ENCODE data around the gene IFT27. TPM values are rescaled to one million over a fixed set of nuclear protein-coding genes. Genes with fewer than 3 reads are reported as not detected.
"Not testable (repeated sequence)": the region's sequence is repeated elsewhere in the genome, so short reads cannot be mapped to it uniquely, and the experiment has no call there.

Gene IFT27
- total RNA-seq, 3 donors from 2014 or later = 19.5 to 25.5 (median 25.2) TPM

DNA sequence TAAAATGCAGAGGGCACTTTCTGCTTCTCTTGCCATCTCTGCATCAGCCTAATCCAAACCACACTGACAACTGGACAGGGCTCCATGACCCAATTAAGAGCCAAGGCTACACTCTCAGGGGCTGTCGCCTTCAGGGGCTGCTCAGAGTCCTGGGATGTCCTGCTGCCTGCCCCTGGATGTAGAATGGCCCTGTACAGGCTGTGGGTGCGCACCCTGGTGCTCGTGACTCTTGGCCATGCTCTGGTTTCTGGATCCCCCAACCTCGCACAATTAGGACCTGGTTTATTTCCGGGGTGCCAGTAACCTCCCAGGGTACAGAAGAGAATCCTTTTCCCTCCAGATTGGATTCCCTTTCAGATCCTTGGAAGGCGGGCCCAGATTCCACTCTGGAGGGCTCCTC, 11.3 kb downstream of the IFT27 start:
- H3K36me3 Mint-ChIP-seq (ENCODE audit: insufficient read depth) = peaks cover 10% of the 10 kb centered on the region
- no peak for ATAC-seq
- H3K4me3 Mint-ChIP-seq = no peak overlapping the region
- H3K27me3 Mint-ChIP-seq (ENCODE audit: low read depth) = no peaks in the 10 kb centered on the region
- H3K4me1 Mint-ChIP-seq (ENCODE audit: low read depth) = no peaks in the 10 kb centered on the region
- H3K9me3 Mint-ChIP-seq = no peaks in the 10 kb centered on the region
- DNase-seq = no peak

GRCh38 chr22:36764060-36764459, 11.9 kb downstream of the IFT27 start:
- DNase-seq (no peak), ATAC-seq (no peak)
- Mint-ChIP-seq H3K4me3 (no peak overlapping the region), H3K27me3 (ENCODE audit: low read depth) (no peaks in the 10 kb centered on the region), H3K4me1 (ENCODE audit: low read depth) (no peaks in the 10 kb centered on the region), H3K36me3 (ENCODE audit: insufficient read depth) (peaks cover 10% of the 10 kb centered on the region), H3K9me3 (no peaks in the 10 kb centered on the region)

GRCh38 chr22:36763576-36763975, 12.3 kb downstream of the IFT27 start:
- ATAC-seq (no peak), DNase-seq (no peak)
- peaks cover 10% of the 10 kb centered on the region for H3K36me3 Mint-ChIP-seq (ENCODE audit: insufficient read depth)
- H3K4me1 Mint-ChIP-seq (ENCODE audit: low read depth) = no peaks in the 10 kb centered on the region
- H3K27me3 Mint-ChIP-seq (ENCODE audit: low read depth) = no peaks in the 10 kb centered on the region
- H3K4me3 Mint-ChIP-seq = no peak overlapping the region
- H3K9me3 Mint-ChIP-seq = no peaks in the 10 kb centered on the region

- no peaks in the 10 kb centered on the region for H3K27me3 Mint-ChIP-seq (ENCODE audit: low read depth)
- no peak for ATAC-seq
- peaks cover 10% of the 10 kb centered on the region for H3K36me3 Mint-ChIP-seq (ENCODE audit: insufficient read depth)
- H3K4me1 Mint-ChIP-seq (ENCODE audit: low read depth) = no peaks in the 10 kb centered on the region
- H3K9me3 Mint-ChIP-seq = no peaks in the 10 kb centered on the region
- DNase-seq = no peak
- H3K4me3 Mint-ChIP-seq = no peak overlapping the region
Observed at GRCh38 chr22:36762687-36763260, 13.1 kb downstream of the IFT27 start.

DNA sequence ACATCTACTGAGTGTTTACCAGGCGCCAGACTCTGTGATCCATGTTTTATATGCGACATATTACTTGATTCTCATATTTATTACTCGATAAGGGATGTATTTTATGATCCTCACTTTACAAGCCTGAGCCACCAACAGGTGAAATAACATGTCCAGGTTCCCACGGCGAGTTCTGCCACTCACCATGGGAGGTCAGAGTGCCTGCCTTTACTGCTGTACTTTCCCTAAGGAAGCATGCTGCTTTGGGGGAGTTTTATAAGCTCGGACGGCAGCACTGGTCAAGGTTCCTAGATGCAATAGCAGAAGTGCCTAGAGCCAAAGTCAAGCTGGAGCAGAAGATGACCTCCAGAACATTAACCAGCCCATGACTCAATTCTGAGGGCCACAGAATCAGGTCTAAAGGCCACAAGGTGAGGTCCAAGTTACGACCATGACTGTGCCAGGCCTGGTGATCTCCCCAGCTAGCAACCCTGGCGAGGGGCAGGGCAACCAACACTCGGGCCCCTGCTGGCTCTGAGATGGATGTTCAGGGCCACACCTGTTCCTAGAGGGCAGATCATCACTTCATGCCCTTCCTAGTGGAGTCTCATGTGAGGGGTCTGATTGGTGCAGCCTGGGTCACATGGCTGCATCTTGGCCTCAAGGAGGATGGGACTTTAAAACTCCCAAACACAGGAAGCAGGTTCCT, 14.2 kb downstream of the IFT27 start:
- no peaks in the 10 kb centered on the region for H3K27me3 Mint-ChIP-seq (ENCODE audit: low read depth)
- peak; percentile 2 for DNase-seq
- H3K9me3 Mint-ChIP-seq = no peaks in the 10 kb centered on the region
- H3K36me3 Mint-ChIP-seq (ENCODE audit: insufficient read depth) = peaks cover 9% of the 10 kb centered on the region
- H3K4me3 Mint-ChIP-seq = no peak overlapping the region
- H3K4me1 Mint-ChIP-seq (ENCODE audit: low read depth) = no peaks in the 10 kb centered on the region
- no peak for ATAC-seq

DNA sequence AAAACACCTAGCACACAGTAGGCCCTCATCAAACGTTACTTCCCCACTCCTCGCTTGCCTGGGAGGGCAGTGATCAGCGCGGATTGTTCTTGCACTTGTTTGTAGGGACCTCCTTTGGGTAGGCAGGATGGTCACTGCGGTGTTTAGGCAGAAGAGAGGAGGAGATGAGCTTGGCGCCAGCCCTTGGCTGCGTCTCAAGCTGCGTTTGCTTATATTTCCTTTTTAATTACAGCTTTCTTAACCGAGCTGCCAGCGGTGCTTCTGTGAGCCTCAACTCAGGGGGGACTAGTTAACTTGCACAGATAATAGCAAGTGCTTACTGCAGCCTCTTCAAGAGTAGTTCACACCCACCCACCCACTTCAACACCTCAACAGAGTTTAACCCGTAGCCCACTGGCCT, 15.1 kb downstream of the IFT27 start:
- no peak for ATAC-seq
- Mint-ChIP-seq H3K4me1 (ENCODE audit: low read depth) (no peaks in the 10 kb centered on the region), H3K9me3 (no peaks in the 10 kb centered on the region), H3K4me3 (no peak overlapping the region), H3K27me3 (ENCODE audit: low read depth) (no peaks in the 10 kb centered on the region), H3K36me3 (ENCODE audit: insufficient read depth) (peaks cover 8% of the 10 kb centered on the region)
- DNase-seq = no peak

- peaks cover 8% of the 10 kb centered on the region for H3K36me3 Mint-ChIP-seq (ENCODE audit: insufficient read depth)
- no peak overlapping the region for H3K4me3 Mint-ChIP-seq
- ATAC-seq (no peak), DNase-seq (no peak)
- H3K4me1 Mint-ChIP-seq (ENCODE audit: low read depth) = no peaks in the 10 kb centered on the region
- no peaks in the 10 kb centered on the region for H3K9me3 Mint-ChIP-seq
- peaks cover 4% of the 10 kb centered on the region for H3K27me3 Mint-ChIP-seq (ENCODE audit: low read depth)
Observed at GRCh38 chr22:36759481-36760159, 16.3 kb downstream of the IFT27 start.

DNA sequence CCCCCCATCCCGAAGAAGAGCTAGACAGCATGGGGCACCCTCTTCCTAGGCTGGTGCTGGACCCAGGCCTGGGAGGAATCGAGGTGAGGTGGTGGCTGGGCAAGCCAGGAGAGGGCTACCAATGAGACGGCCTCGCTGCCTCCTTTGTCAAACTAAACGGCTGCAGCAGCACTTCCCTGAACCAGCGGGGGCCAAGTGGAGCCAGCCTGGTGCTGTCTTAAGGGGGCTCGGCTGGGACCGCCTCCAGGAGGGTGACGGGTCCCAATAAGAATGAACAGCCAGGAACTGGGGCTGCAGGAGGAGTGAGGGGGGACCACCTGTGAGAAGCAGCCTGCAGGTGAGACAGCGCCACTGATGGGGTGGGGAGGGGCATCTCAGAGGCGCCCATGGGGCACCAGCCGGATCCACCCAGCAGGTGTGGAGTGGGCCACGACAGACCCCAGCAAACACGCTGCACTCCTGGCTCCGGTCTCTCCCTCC, 17.1 kb downstream of the IFT27 start:
- ATAC-seq = no peak
- no peaks in the 10 kb centered on the region for H3K9me3 Mint-ChIP-seq
- H3K36me3 Mint-ChIP-seq (ENCODE audit: insufficient read depth) = peaks cover 8% of the 10 kb centered on the region
- H3K4me1 Mint-ChIP-seq (ENCODE audit: low read depth) = no peaks in the 10 kb centered on the region
- no peak overlapping the region for H3K4me3 Mint-ChIP-seq
- peak; percentile 3 for DNase-seq
- H3K27me3 Mint-ChIP-seq (ENCODE audit: low read depth) = peaks cover 4% of the 10 kb centered on the region

DNA sequence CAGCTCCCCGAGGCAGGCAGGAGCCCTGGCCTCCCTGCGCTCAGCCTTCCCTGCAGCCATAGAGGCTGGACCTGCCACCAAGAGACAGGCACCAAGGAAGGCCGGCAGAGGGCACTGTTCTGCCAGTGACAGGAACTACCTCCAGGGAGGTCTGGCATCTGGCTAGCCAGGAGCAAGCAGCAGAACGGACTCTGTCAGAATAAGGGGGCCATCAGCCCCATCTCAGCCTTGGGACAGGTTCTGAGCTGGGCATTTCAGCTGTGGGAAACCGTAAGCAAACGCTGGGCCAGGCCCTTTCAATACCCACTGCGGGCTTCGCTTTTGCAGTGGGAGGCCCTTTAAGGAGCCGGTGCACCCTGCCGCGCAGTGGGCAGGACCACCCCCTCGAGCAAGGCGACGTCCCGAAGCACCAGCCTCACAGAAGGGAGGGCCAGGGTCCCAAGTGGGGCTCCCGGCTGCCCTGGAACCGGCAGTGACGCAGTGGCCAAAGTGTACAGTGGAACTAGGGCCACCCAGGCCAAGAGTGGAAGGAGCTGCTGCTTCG, 18.2 kb downstream of the IFT27 start:
- H3K36me3 Mint-ChIP-seq (ENCODE audit: insufficient read depth) = peaks cover 2% of the 10 kb centered on the region
- peaks cover 11% of the 10 kb centered on the region for H3K27me3 Mint-ChIP-seq (ENCODE audit: low read depth)
- H3K4me3 Mint-ChIP-seq = no peak overlapping the region
- peak; percentile 71 for DNase-seq
- no peaks in the 10 kb centered on the region for H3K4me1 Mint-ChIP-seq (ENCODE audit: low read depth)
- H3K9me3 Mint-ChIP-seq = no peaks in the 10 kb centered on the region
- peak; percentile 86 to 91 for ATAC-seq

DNA sequence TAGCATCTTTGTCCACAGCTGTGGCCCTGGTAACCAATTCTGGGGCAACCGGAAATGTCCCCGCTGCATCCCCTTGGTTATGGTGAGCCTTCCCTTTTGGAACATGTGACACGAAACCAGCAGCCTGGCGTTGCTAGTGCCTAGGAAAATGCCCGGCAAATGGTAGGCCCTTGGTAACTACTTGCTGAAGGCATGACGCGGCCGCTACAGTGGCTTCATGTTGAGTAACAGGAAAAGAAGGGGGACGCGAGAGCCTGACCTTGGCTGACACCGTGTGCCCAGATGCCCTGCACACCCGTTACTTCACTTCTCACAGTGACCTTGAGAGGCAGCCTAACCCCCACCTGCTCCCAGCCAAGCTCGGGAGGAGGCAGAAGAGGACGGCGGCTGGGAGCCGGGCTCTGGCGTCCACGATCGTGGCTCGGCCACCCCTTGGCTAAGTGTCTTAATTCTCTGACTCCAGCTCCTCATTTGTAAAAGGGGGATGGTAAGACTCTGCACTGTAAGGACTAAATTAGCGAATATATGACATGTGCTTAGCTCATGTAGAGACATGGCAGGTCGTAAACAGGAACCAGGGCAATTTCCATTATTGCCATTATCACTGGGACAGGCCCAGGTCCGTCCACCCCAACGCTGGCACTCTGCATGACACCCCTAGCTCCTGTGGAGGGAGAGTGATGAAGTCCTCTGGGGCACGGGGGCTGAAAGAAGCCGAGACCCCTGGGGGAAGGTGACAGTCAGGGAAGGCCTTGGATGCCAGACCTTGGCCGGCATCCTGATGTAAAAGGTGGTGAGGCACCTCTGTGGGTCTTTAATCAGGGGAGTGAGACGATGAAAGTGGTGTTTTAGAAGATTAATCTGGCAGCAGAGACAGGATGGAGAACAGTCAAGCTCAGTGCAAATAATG, 18.9 kb downstream of the IFT27 start:
- no peak for ATAC-seq
- DNase-seq = no peak
- Mint-ChIP-seq H3K9me3 (no peaks in the 10 kb centered on the region), H3K27me3 (ENCODE audit: low read depth) (peaks cover 16% of the 10 kb centered on the region), H3K4me1 (ENCODE audit: low read depth) (no peaks in the 10 kb centered on the region), H3K36me3 (ENCODE audit: insufficient read depth) (no peaks in the 10 kb centered on the region), H3K4me3 (no peak overlapping the region)

GRCh38 chr22:36756031-36756430, 19.9 kb downstream of the IFT27 start:
- H3K4me3 Mint-ChIP-seq = no peak overlapping the region
- H3K9me3 Mint-ChIP-seq = no peaks in the 10 kb centered on the region
- ATAC-seq (no peak), DNase-seq (no peak)
- no peaks in the 10 kb centered on the region for H3K4me1 Mint-ChIP-seq (ENCODE audit: low read depth)
- no peaks in the 10 kb centered on the region for H3K36me3 Mint-ChIP-seq (ENCODE audit: insufficient read depth)
- H3K27me3 Mint-ChIP-seq (ENCODE audit: low read depth) = peaks cover 19% of the 10 kb centered on the region

- DNase-seq (no peak), ATAC-seq (no peak)
- no peaks in the 10 kb centered on the region for H3K9me3 Mint-ChIP-seq
- no peaks in the 10 kb centered on the region for H3K4me1 Mint-ChIP-seq (ENCODE audit: low read depth)
- no peaks in the 10 kb centered on the region for H3K36me3 Mint-ChIP-seq (ENCODE audit: insufficient read depth)
- H3K4me3 Mint-ChIP-seq = no peak overlapping the region
- peaks cover 20% of the 10 kb centered on the region for H3K27me3 Mint-ChIP-seq (ENCODE audit: low read depth)
Observed at GRCh38 chr22:36755316-36755715, 20.6 kb downstream of the IFT27 start.

GRCh38 chr22:36754881-36755280, 21.0 kb downstream of the IFT27 start:
- ATAC-seq; H3K4me1 Mint-ChIP-seq (ENCODE audit: low read depth); H3K4me3 Mint-ChIP-seq; H3K9me3 Mint-ChIP-seq; H3K36me3 Mint-ChIP-seq (ENCODE audit: insufficient read depth); DNase-seq: not testable (repeated sequence)
- H3K27me3 Mint-ChIP-seq (ENCODE audit: low read depth) = peaks cover 22% of the 10 kb centered on the region

- Mint-ChIP-seq H3K27me3 (ENCODE audit: low read depth) (peaks cover 22% of the 10 kb centered on the region), H3K36me3 (ENCODE audit: insufficient read depth) (no peaks in the 10 kb centered on the region), H3K9me3 (no peaks in the 10 kb centered on the region), H3K4me1 (ENCODE audit: low read depth) (no peaks in the 10 kb centered on the region), H3K4me3 (no peak overlapping the region)
- no peak for ATAC-seq
- no peak for DNase-seq
Observed at GRCh38 chr22:36753916-36754315, 22.0 kb downstream of the IFT27 start.

Measured in activated T-cell treated with anti-CD3 and anti-CD28 coated beads, Interleukin-2, amount 50 U/mL, for 4 hours (primary cell).